Common myeloid progenitor, CD34-positive (primary cell): ENCODE data around the gene ZBTB40.

Experiments
- CTCF ChIA-PET: fragments of 350-600 bp; sonication (Branson Sonifier 250); formaldehyde crosslinking; loops from one replicate; lab custom pipeline; 2021; ENCODE audit warnings: antibody characterized with exemption; lab: Charles Lee
- POLR2A ChIA-PET: fragments of 350-600 bp; sonication (Branson Sonifier 250); formaldehyde crosslinking; loops from one replicate; lab custom pipeline; 2021; ENCODE audit warnings: antibody characterized with exemption; lab: Charles Lee
- DNase-seq, 3 donors: peaks; one replicate each; pipeline versions ENCODE4 v3.0.0 to v3.0.0-alpha.2; 2013
- H3K27ac ChIP-seq, 2 experiments: 1 replicate in 1 of 2; 2 replicates in 1 of 2; pipeline ENCODE4 v1.7.0; 2013; ENCODE audit warnings: inconsistent platforms in 2 of 2, low read length in 2 of 2, mild to moderate bottlenecking in 2 of 2, low read depth in 1 of 2, moderate library complexity in 1 of 2; ENCODE audit not compliant: severe bottlenecking in 2 of 2, insufficient read depth in 1 of 2, poor library complexity in 1 of 2
- H3K27me3 ChIP-seq, 5 experiments: replicated peaks in 2 of 5; 1 replicate in 3 of 5; 2 replicates in 2 of 5; pipeline versions ENCODE4 v1.6.1 to v1.7.0; 2013; ENCODE audit warnings: low read length in 4 of 5, mild to moderate bottlenecking in 2 of 5, moderate library complexity in 2 of 5, inconsistent platforms in 1 of 5; ENCODE audit not compliant: insufficient read depth in 5 of 5, control insufficient read depth in 4 of 5
- H3K36me3 ChIP-seq, 4 experiments: 1 replicate in 2 of 4; 2 replicates in 2 of 4; pipeline versions ENCODE4 v1.6.1 to v1.7.0; 2013; ENCODE audit warnings: low read length in 3 of 4, control low read depth in 1 of 4, mild to moderate bottlenecking in 1 of 4; ENCODE audit not compliant: control insufficient read depth in 4 of 4, insufficient read depth in 4 of 4
- H3K4me1 ChIP-seq, 4 experiments: 1 replicate in 3 of 4; 2 replicates in 1 of 4; pipeline versions ENCODE4 v1.6.1 to v1.7.1; 2013; ENCODE audit warnings: low read length in 3 of 4, mild to moderate bottlenecking in 3 of 4, control low read depth in 1 of 4, inconsistent platforms in 1 of 4, moderate library complexity in 1 of 4; ENCODE audit not compliant: control insufficient read depth in 4 of 4, insufficient read depth in 4 of 4; ENCODE audit errors: control extremely low read depth in 1 of 4
- H3K4me3 ChIP-seq, 7 experiments: 1 replicate in 4 of 7; 2 replicates in 3 of 7; pipeline versions ENCODE4 v1.5.1 to v1.7.0; 2013; ENCODE audit warnings: mild to moderate bottlenecking in 7 of 7, low read length in 6 of 7, moderate library complexity in 6 of 7, inconsistent platforms in 2 of 7, low read depth in 2 of 7, control low read depth in 1 of 7; ENCODE audit not compliant: insufficient read depth in 4 of 7, control insufficient read depth in 1 of 7; ENCODE audit errors: extremely low read depth in 1 of 7
- H3K9me3 ChIP-seq, 5 experiments: 1 replicate in 4 of 5; 2 replicates in 1 of 5; pipeline versions ENCODE4 v1.6.1 to v1.7.1; 2013; ENCODE audit warnings: low read length in 4 of 5, mild to moderate bottlenecking in 2 of 5, inconsistent platforms in 1 of 5, low read depth in 1 of 5, moderate library complexity in 1 of 5; ENCODE audit not compliant: control insufficient read depth in 4 of 5, insufficient read depth in 2 of 5; ENCODE audit errors: control extremely low read depth in 1 of 5
- WGBS: methylation state at CpG from one replicate; pipeline ENCODE4 v1.1.5; 2013; ENCODE audit not compliant: insufficient coverage; 5-methylcytosine and 5-hydroxymethylcytosine counted together

The ZBTB40 gene

GRCh38 chr1:22527122-22527521 is 75.5 kb downstream of the ZBTB40 start:
- CTCF ChIA-PET = interaction anchor here (1.0 kb wide), 1 partner anchor 10 kb away, joined by 3 read pairs; no protein-coding TSS in a partner anchor

GRCh38 chr1:22527555-22528296 is 76.1 kb downstream of the ZBTB40 start:
- WGBS = 97% methylated on average over 12 of the region's 15 CpGs
- no peaks in the 10 kb centered on the region for H3K27me3 ChIP-seq
- no peaks in the 10 kb centered on the region for H3K4me1 ChIP-seq
- peaks cover 8 to 55% (median 43%) of the 10 kb centered on the region in 4 experiments for H3K36me3 ChIP-seq
- POLR2A ChIA-PET = no interaction called here
- no peaks in the 10 kb centered on the region for H3K9me3 ChIP-seq
- H3K4me3 ChIP-seq = no peak overlapping the region
- no peak for DNase-seq
- CTCF ChIA-PET = interaction anchor here (1.0 kb wide), 1 partner anchor 10 kb away, joined by 3 read pairs; no protein-coding TSS in a partner anchor
- H3K27ac ChIP-seq = no peak overlapping the region

More at GRCh38 chr1:22527122-22527521, 75.5 kb downstream of the ZBTB40 start:
- no peak overlapping the region for H3K27ac ChIP-seq
- POLR2A ChIA-PET = no interaction called here
- H3K9me3 ChIP-seq = no peaks in the 10 kb centered on the region
- WGBS = 100% methylated on average over 5 of the region's 7 CpGs
- H3K27me3 ChIP-seq = no peaks in the 10 kb centered on the region
- DNase-seq = no peak
- no peaks in the 10 kb centered on the region for H3K4me1 ChIP-seq
- H3K36me3 ChIP-seq = peaks cover 8 to 59% (median 44%) of the 10 kb centered on the region in 4 experiments
- H3K4me3 ChIP-seq = no peak overlapping the region

GRCh38 chr1:22528451-22528850 is 76.8 kb downstream of the ZBTB40 start:
- POLR2A ChIA-PET = no interaction called here
- no peak overlapping the region for H3K4me3 ChIP-seq
- H3K9me3 ChIP-seq = no peaks in the 10 kb centered on the region
- WGBS = 100% methylated on average over 6 of the region's 7 CpGs
- H3K4me1 ChIP-seq = no peaks in the 10 kb centered on the region
- H3K36me3 ChIP-seq = peaks cover 8 to 53% (median 40%) of the 10 kb centered on the region in 4 experiments
- no peak for DNase-seq
- no peaks in the 10 kb centered on the region for H3K27me3 ChIP-seq
- H3K27ac ChIP-seq = no peak overlapping the region
- CTCF ChIA-PET = no interaction called here

GRCh38 chr1:22529901-22530621 is 78.4 kb downstream of the ZBTB40 start:
- WGBS = 95% methylated on average over 11 of the region's 12 CpGs
- Histone ChIP-seq H3K4me1 (no peaks in the 10 kb centered on the region), H3K36me3 (peaks cover 4 to 42% (median 28%) of the 10 kb centered on the region in 4 experiments), H3K27me3 (no peaks in the 10 kb centered on the region), H3K9me3 (no peaks in the 10 kb centered on the region), H3K27ac (no peak overlapping the region), H3K4me3 (no peak overlapping the region)
- ChIA-PET CTCF (interaction anchor here (1.0 kb wide), 1 partner anchor 359 kb away, joined by 3 read pairs; no protein-coding TSS in a partner anchor), POLR2A (no interaction called here)
- no peak for DNase-seq

- H3K27me3 ChIP-seq = no peaks in the 10 kb centered on the region
- no peaks in the 10 kb centered on the region for H3K4me1 ChIP-seq
- WGBS = 100% methylated on average over 2 of the region's 3 CpGs
- CTCF ChIA-PET = interaction anchor here (1.0 kb wide), 1 partner anchor 395 kb away, joined by 3 read pairs; no protein-coding TSS in a partner anchor
- no peak overlapping the region for H3K4me3 ChIP-seq
- H3K36me3 ChIP-seq = peaks cover 4 to 36% (median 24%) of the 10 kb centered on the region in 4 experiments
- POLR2A ChIA-PET = no interaction called here
- no peak for DNase-seq
- H3K27ac ChIP-seq = no peak overlapping the region
- no peaks in the 10 kb centered on the region for H3K9me3 ChIP-seq
These were observed 79.1 kb downstream of the ZBTB40 start for GRCh38 chr1:22530715-22531114.

GRCh38 chr1:22531251-22531650 is 79.6 kb downstream of the ZBTB40 start:
- Histone ChIP-seq H3K27me3 (no peaks in the 10 kb centered on the region), H3K36me3 (peaks cover 4 to 30% (median 21%) of the 10 kb centered on the region in 4 experiments), H3K4me1 (no peaks in the 10 kb centered on the region), H3K27ac (no peak overlapping the region), H3K9me3 (no peaks in the 10 kb centered on the region), H3K4me3 (no peak overlapping the region)
- CTCF ChIA-PET = interaction anchor here (0.6 to 1.0 kb wide), 2 partner anchors 91 to 396 kb away, joined by 3 read pairs; no protein-coding TSS in a partner anchor
- POLR2A ChIA-PET = no interaction called here
- no peak for DNase-seq
- WGBS = 97% methylated on average over 6 of the region's 6 CpGs
